ENCODE results near the gene GPSM1.
"Not testable (repeated sequence)": the region's sequence is repeated elsewhere in the genome, so short reads cannot be mapped to it uniquely, and the experiment has no call there.

Gene GPSM1

GRCh38 chr9:136399176-136400037 lies 72.1 kb downstream of the GPSM1 start:
- Histone ChIP-seq H3K4me3 (ENCODE audit: low read length) (peak overlapping the region; percentile 85), H3K4me1 (ENCODE audit: control insufficient read depth, insufficient read depth, low read length) (no peaks in the 10 kb centered on the region), H3K27me3 (ENCODE audit: control insufficient read depth, insufficient read depth, low read length) (no peaks in the 10 kb centered on the region), H3K36me3 (ENCODE audit: control insufficient read depth, insufficient read depth, low read length) (peaks cover 40% of the 10 kb centered on the region), H3K27ac (ENCODE audit: low read length) (no peak overlapping the region), H3K9me3 (ENCODE audit: control insufficient read depth, insufficient read depth, low read length) (no peaks in the 10 kb centered on the region)
- WGBS (ENCODE audit: insufficient coverage, insufficient read length) = no CpG with 5 or more reads among the region's 67 CpGs
- no peak for DNase-seq (ENCODE audit: low read depth, low spot score)

- no CpG with 5 or more reads among the region's 71 CpGs for WGBS (ENCODE audit: insufficient coverage, insufficient read length)
- peak; percentile 76 for DNase-seq (ENCODE audit: low read depth, low spot score)
- no peaks in the 10 kb centered on the region for H3K4me1 ChIP-seq (ENCODE audit: control insufficient read depth, insufficient read depth, low read length)
- H3K36me3 ChIP-seq (ENCODE audit: control insufficient read depth, insufficient read depth, low read length) = peaks cover 38% of the 10 kb centered on the region
- no peaks in the 10 kb centered on the region for H3K9me3 ChIP-seq (ENCODE audit: control insufficient read depth, insufficient read depth, low read length)
- H3K4me3 ChIP-seq (ENCODE audit: low read length) = peak within 1 kb of the TSS; percentile 85
- no peak within 1 kb of the TSS for H3K27ac ChIP-seq (ENCODE audit: low read length)
- no peaks in the 10 kb centered on the region for H3K27me3 ChIP-seq (ENCODE audit: control insufficient read depth, insufficient read depth, low read length)
Observed at GRCh38 chr9:136400038-136400834, 72.9 kb downstream of the GPSM1 start, which contains the start of gene SNAPC4. Gene SNAPC4, minus strand, starts transcription at chr9:136400170. Its CDS starts 1,742 bp downstream, at chr9:136398428.

- H3K9me3 ChIP-seq (ENCODE audit: control insufficient read depth, insufficient read depth, low read length) = no peaks in the 10 kb centered on the region
- H3K27me3 ChIP-seq (ENCODE audit: control insufficient read depth, insufficient read depth, low read length) = no peaks in the 10 kb centered on the region
- WGBS (ENCODE audit: insufficient coverage, insufficient read length) = no CpG with 5 or more reads among the region's 18 CpGs
- no peaks in the 10 kb centered on the region for H3K4me1 ChIP-seq (ENCODE audit: control insufficient read depth, insufficient read depth, low read length)
- no peak for DNase-seq (ENCODE audit: low read depth, low spot score)
- no peak overlapping the region for H3K27ac ChIP-seq (ENCODE audit: low read length)
- H3K4me3 ChIP-seq (ENCODE audit: low read length) = no peak overlapping the region
- peaks cover 32% of the 10 kb centered on the region for H3K36me3 ChIP-seq (ENCODE audit: control insufficient read depth, insufficient read depth, low read length)
Observed at GRCh38 chr9:136401173-136401922, 74.0 kb downstream of the GPSM1 start.

GRCh38 chr9:136402067-136402466 lies 74.7 kb downstream of the GPSM1 start:
- no peak overlapping the region for H3K4me3 ChIP-seq (ENCODE audit: low read length)
- H3K27ac ChIP-seq (ENCODE audit: low read length) = no peak overlapping the region
- no peaks in the 10 kb centered on the region for H3K4me1 ChIP-seq (ENCODE audit: control insufficient read depth, insufficient read depth, low read length)
- no CpG with 5 or more reads among the region's 13 CpGs for WGBS (ENCODE audit: insufficient coverage, insufficient read length)
- no peaks in the 10 kb centered on the region for H3K9me3 ChIP-seq (ENCODE audit: control insufficient read depth, insufficient read depth, low read length)
- no peak for DNase-seq (ENCODE audit: low read depth, low spot score)
- peaks cover 29% of the 10 kb centered on the region for H3K36me3 ChIP-seq (ENCODE audit: control insufficient read depth, insufficient read depth, low read length)
- H3K27me3 ChIP-seq (ENCODE audit: control insufficient read depth, insufficient read depth, low read length) = no peaks in the 10 kb centered on the region

GRCh38 chr9:136403538-136403914 lies 76.2 kb downstream of the GPSM1 start:
- no peaks in the 10 kb centered on the region for H3K4me1 ChIP-seq (ENCODE audit: control insufficient read depth, insufficient read depth, low read length)
- H3K36me3 ChIP-seq (ENCODE audit: control insufficient read depth, insufficient read depth, low read length) = peaks cover 30% of the 10 kb centered on the region
- H3K4me3 ChIP-seq (ENCODE audit: low read length) = no peak overlapping the region
- H3K27me3 ChIP-seq (ENCODE audit: control insufficient read depth, insufficient read depth, low read length) = no peaks in the 10 kb centered on the region
- no CpG with 5 or more reads among the region's 5 CpGs for WGBS (ENCODE audit: insufficient coverage, insufficient read length)
- no peaks in the 10 kb centered on the region for H3K9me3 ChIP-seq (ENCODE audit: control insufficient read depth, insufficient read depth, low read length)
- H3K27ac ChIP-seq (ENCODE audit: low read length) = no peak overlapping the region
- DNase-seq (ENCODE audit: low read depth, low spot score) = no peak

- H3K36me3 ChIP-seq (ENCODE audit: control insufficient read depth, insufficient read depth, low read length) = peaks cover 32% of the 10 kb centered on the region
- WGBS (ENCODE audit: insufficient coverage, insufficient read length) = no CpG with 5 or more reads among the region's 32 CpGs
- no peaks in the 10 kb centered on the region for H3K4me1 ChIP-seq (ENCODE audit: control insufficient read depth, insufficient read depth, low read length)
- no peaks in the 10 kb centered on the region for H3K27me3 ChIP-seq (ENCODE audit: control insufficient read depth, insufficient read depth, low read length)
- H3K9me3 ChIP-seq (ENCODE audit: control insufficient read depth, insufficient read depth, low read length) = no peaks in the 10 kb centered on the region
- H3K27ac ChIP-seq (ENCODE audit: low read length) = no peak overlapping the region
- no peak overlapping the region for H3K4me3 ChIP-seq (ENCODE audit: low read length)
- DNase-seq (ENCODE audit: low read depth, low spot score) = no peak
Observed at GRCh38 chr9:136403915-136404800, 76.8 kb downstream of the GPSM1 start.

- Histone ChIP-seq H3K27me3 (ENCODE audit: control insufficient read depth, insufficient read depth, low read length) (no peaks in the 10 kb centered on the region), H3K4me3 (ENCODE audit: low read length) (no peak overlapping the region), H3K4me1 (ENCODE audit: control insufficient read depth, insufficient read depth, low read length) (no peaks in the 10 kb centered on the region; the same call in 1 of the 2 replicates), H3K27ac (ENCODE audit: low read length) (no peak overlapping the region), H3K9me3 (ENCODE audit: control insufficient read depth, insufficient read depth, low read length) (no peaks in the 10 kb centered on the region), H3K36me3 (ENCODE audit: control insufficient read depth, insufficient read depth, low read length) (peaks cover 32% of the 10 kb centered on the region)
- DNase-seq (ENCODE audit: low read depth, low spot score) = no peak
- WGBS (ENCODE audit: insufficient coverage, insufficient read length) = no CpG with 5 or more reads among the region's 14 CpGs
Observed at GRCh38 chr9:136404801-136405136, 77.4 kb downstream of the GPSM1 start.

GRCh38 chr9:136405481-136405880 lies 78.1 kb downstream of the GPSM1 start:
- Histone ChIP-seq H3K4me1 (ENCODE audit: control insufficient read depth, insufficient read depth, low read length) (no peaks in the 10 kb centered on the region; the same call in 1 of the 2 replicates), H3K4me3 (ENCODE audit: low read length) (no peak overlapping the region), H3K9me3 (ENCODE audit: control insufficient read depth, insufficient read depth, low read length) (no peaks in the 10 kb centered on the region), H3K36me3 (ENCODE audit: control insufficient read depth, insufficient read depth, low read length) (peaks cover 32% of the 10 kb centered on the region), H3K27me3 (ENCODE audit: control insufficient read depth, insufficient read depth, low read length) (no peaks in the 10 kb centered on the region), H3K27ac (ENCODE audit: low read length) (no peak overlapping the region)
- DNase-seq (ENCODE audit: low read depth, low spot score) = no peak
- no CpG with 5 or more reads among the region's 7 CpGs for WGBS (ENCODE audit: insufficient coverage, insufficient read length)

- peaks cover 32% of the 10 kb centered on the region for H3K36me3 ChIP-seq (ENCODE audit: control insufficient read depth, insufficient read depth, low read length)
- not testable (repeated sequence) for H3K27ac ChIP-seq (ENCODE audit: low read length)
Observed at GRCh38 chr9:136405904-136406303, 78.6 kb downstream of the GPSM1 start.

More at GRCh38 chr9:136405904-136406303, 78.6 kb downstream of the GPSM1 start:
- H3K27me3 ChIP-seq (ENCODE audit: control insufficient read depth, insufficient read depth, low read length); DNase-seq (ENCODE audit: low read depth, low spot score); H3K4me1 ChIP-seq (ENCODE audit: control insufficient read depth, insufficient read depth, low read length); H3K4me3 ChIP-seq (ENCODE audit: low read length); H3K9me3 ChIP-seq (ENCODE audit: control insufficient read depth, insufficient read depth, low read length): not testable (repeated sequence)
- WGBS (ENCODE audit: insufficient coverage, insufficient read length) = no CpG with 5 or more reads among the region's 10 CpGs

Data from iPS DF 6.9 (cell line).